ENCODE data around the gene TLDC2. TPM values are rescaled to one million over a fixed set of nuclear protein-coding genes. Genes with fewer than 3 reads are reported as not detected.

TLDC2 gene
- total RNA-seq, 1 donor from 2014 or later: 0.25 TPM

- DNase-seq (ENCODE audit: low read depth): no peak
- H3K4me3 ChIP-seq (ENCODE audit: low read depth, low read length): no peak overlapping the region
- peak; percentile 88 for TF ChIP-seq CTCF (IDR thresholded peaks at IDR 0.05; ENCODE audit: insufficient read depth, low read length, poor library complexity, severe bottlenecking)
- H3K36me3 ChIP-seq (ENCODE audit: control insufficient read depth, insufficient read depth, low read length): no peaks in the 10 kb centered on the region
- H3K27me3 ChIP-seq (ENCODE audit: control insufficient read depth, insufficient read depth, low read length): no peaks in the 10 kb centered on the region
These were observed 43.9 kb downstream of the TLDC2 start for GRCh38 chr20:36919715-36920333.

GRCh38 chr20:36920334-36920730 is 44.4 kb downstream of the TLDC2 start:
- Histone ChIP-seq H3K4me3 (ENCODE audit: low read depth, low read length) (no peak overlapping the region), H3K27me3 (ENCODE audit: control insufficient read depth, insufficient read depth, low read length) (no peaks in the 10 kb centered on the region), H3K36me3 (ENCODE audit: control insufficient read depth, insufficient read depth, low read length) (no peaks in the 10 kb centered on the region)
- no peak for TF ChIP-seq CTCF (IDR thresholded peaks at IDR 0.05; ENCODE audit: insufficient read depth, low read length, poor library complexity, severe bottlenecking)
- DNase-seq (ENCODE audit: low read depth): no peak

- no peaks in the 10 kb centered on the region for H3K27me3 ChIP-seq (ENCODE audit: control insufficient read depth, insufficient read depth, low read length)
- no peak overlapping the region for H3K4me3 ChIP-seq (ENCODE audit: low read depth, low read length)
- no peak for DNase-seq (ENCODE audit: low read depth)
- no peak for TF ChIP-seq CTCF (IDR thresholded peaks at IDR 0.05; ENCODE audit: insufficient read depth, low read length, poor library complexity, severe bottlenecking)
- no peaks in the 10 kb centered on the region for H3K36me3 ChIP-seq (ENCODE audit: control insufficient read depth, insufficient read depth, low read length)
These were observed 48.5 kb downstream of the TLDC2 start for GRCh38 chr20:36924167-36925045.

- H3K27me3 ChIP-seq (ENCODE audit: control insufficient read depth, insufficient read depth, low read length): no peaks in the 10 kb centered on the region
- H3K36me3 ChIP-seq (ENCODE audit: control insufficient read depth, insufficient read depth, low read length): no peaks in the 10 kb centered on the region
- no peak for TF ChIP-seq CTCF (IDR thresholded peaks at IDR 0.05; ENCODE audit: insufficient read depth, low read length, poor library complexity, severe bottlenecking)
- H3K4me3 ChIP-seq (ENCODE audit: low read depth, low read length): no peak overlapping the region
- DNase-seq (ENCODE audit: low read depth): no peak
These were observed 49.3 kb downstream of the TLDC2 start for GRCh38 chr20:36925234-36925633.

DNA sequence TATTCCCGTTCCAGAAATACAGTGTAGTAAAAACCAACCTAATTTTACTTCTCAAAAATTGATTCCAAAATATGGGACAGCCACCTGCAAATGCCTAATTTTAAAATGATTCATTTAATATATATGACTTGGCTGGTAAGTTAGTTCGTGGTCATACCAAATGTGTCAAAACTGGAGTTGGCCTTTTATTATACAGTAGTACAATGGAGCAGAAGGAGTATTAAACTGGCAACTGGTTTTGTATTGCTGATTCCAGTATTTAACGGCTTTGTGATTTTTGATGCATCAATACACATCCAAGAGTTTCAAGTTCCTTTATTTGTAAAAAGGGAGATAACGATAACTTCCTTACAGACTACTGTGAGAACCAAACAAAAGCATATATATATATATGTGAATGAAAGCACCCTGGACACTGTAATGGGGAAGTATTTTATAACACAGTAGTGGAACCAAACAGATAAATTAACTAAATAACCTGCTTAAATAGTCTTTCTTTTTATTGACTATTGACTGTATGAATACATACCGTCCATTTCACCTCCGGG is 50.8 kb downstream of the TLDC2 start:
- H3K4me3 ChIP-seq (ENCODE audit: low read depth, low read length): no peak overlapping the region
- DNase-seq (ENCODE audit: low read depth): no peak
- H3K36me3 ChIP-seq (ENCODE audit: control insufficient read depth, insufficient read depth, low read length): no peaks in the 10 kb centered on the region
- no peak for TF ChIP-seq CTCF (IDR thresholded peaks at IDR 0.05; ENCODE audit: insufficient read depth, low read length, poor library complexity, severe bottlenecking)
- H3K27me3 ChIP-seq (ENCODE audit: control insufficient read depth, insufficient read depth, low read length): no peaks in the 10 kb centered on the region

Measured in kidney epithelial cell (primary cell).